ENCODE results near the gene CIZ1. TPM values are rescaled to one million over a fixed set of nuclear protein-coding genes. Genes with fewer than 3 reads are reported as not detected.

CIZ1 gene
- total RNA-seq, 1 experiment from 2014 or later: 111 TPM

DNA sequence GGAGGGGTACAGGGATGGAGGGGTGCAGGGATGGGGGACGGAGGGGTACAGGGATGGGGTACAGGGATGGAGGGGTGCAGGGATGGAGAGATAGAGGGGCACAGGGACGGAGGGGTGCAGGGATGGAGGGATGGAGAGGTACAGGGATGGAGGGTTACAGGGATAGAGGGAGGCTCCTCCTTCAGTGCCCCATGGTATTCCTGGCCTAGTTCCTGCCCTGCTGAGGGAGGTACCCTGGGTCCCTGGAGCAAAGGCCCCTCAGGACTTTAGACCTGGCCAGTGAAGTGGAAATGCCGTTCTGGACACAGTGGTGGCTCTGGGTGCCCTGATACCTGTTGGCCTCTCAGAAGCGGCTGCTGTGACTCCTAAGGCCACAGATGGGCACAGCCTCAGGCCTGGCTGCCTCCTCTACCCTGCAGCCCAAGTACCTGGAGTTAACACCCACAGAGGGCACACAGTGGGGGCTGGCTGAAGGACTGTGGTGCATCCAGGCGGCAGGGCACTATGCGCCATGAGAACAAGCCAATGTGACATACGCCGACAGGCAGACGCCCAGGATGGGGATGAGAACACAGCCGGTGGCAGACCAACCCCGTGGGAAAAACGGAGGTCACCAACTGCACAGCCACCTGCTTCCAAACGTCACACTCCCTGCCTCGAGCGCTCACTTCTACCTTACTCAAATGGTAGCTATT is 72.3 kb downstream of the CIZ1 start:
- intact Hi-C loops (cut with micrococcal nuclease; ENCODE audit: unreplicated experiment): no loop called here
- no peaks in the 10 kb centered on the region for H3K36me3 ChIP-seq (ENCODE audit: control insufficient read depth, insufficient read depth, low read length)
- CTCF ChIA-PET: no interaction called here
- POLR2A ChIA-PET: no interaction called here
- DNase-seq (ENCODE audit: low read depth, low spot score) (no peak), ATAC-seq (peak; percentile 25; the same call in 1 of the 2 replicates)
- no peaks in the 10 kb centered on the region for H3K27me3 ChIP-seq (ENCODE audit: control insufficient read depth, insufficient read depth, low read length)
- no TSS peak for BruUV-seq (replicated peaks)
- no peaks in the 10 kb centered on the region; the same call in 1 of the 2 replicates for H3K4me1 ChIP-seq (ENCODE audit: control insufficient read depth, insufficient read depth, low read length)
- in situ Hi-C loops (cut with HindIII; ENCODE audit: low pct_unique_long_range_greater_than_20kb, low sequenced_read_pairs): no loop called here
- no peaks in the 10 kb centered on the region for H3K9me3 ChIP-seq (ENCODE audit: control insufficient read depth, insufficient read depth, low read depth, low read length)
- H3K4me3 ChIP-seq (ENCODE audit: low read depth in 2 of 2, low read length in 2 of 2): no peak overlapping the region
- TF ChIP-seq, protein P1, sequence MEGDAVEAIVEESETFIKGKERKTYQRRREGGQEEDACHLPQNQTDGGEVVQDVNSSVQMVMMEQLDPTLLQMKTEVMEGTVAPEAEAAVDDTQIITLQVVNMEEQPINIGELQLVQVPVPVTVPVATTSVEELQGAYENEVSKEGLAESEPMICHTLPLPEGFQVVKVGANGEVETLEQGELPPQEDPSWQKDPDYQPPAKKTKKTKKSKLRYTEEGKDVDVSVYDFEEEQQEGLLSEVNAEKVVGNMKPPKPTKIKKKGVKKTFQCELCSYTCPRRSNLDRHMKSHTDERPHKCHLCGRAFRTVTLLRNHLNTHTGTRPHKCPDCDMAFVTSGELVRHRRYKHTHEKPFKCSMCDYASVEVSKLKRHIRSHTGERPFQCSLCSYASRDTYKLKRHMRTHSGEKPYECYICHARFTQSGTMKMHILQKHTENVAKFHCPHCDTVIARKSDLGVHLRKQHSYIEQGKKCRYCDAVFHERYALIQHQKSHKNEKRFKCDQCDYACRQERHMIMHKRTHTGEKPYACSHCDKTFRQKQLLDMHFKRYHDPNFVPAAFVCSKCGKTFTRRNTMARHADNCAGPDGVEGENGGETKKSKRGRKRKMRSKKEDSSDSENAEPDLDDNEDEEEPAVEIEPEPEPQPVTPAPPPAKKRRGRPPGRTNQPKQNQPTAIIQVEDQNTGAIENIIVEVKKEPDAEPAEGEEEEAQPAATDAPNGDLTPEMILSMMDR (IDR thresholded peaks at IDR 0.05): no peak
- TF ChIP-seq TCF7L2 (IDR thresholded peaks at IDR 0.05; ENCODE audit: low read depth, low read length) (no peak), SIN3A (IDR thresholded peaks at IDR 0.05; ENCODE audit: borderline replicate concordance, insufficient read depth, low read depth, low read length) (no peak), POLR2AphosphoS5 (IDR thresholded peaks at IDR 0.05; ENCODE audit: low read depth, low read length) (no peak)
- TF ChIP-seq, protein P2, sequence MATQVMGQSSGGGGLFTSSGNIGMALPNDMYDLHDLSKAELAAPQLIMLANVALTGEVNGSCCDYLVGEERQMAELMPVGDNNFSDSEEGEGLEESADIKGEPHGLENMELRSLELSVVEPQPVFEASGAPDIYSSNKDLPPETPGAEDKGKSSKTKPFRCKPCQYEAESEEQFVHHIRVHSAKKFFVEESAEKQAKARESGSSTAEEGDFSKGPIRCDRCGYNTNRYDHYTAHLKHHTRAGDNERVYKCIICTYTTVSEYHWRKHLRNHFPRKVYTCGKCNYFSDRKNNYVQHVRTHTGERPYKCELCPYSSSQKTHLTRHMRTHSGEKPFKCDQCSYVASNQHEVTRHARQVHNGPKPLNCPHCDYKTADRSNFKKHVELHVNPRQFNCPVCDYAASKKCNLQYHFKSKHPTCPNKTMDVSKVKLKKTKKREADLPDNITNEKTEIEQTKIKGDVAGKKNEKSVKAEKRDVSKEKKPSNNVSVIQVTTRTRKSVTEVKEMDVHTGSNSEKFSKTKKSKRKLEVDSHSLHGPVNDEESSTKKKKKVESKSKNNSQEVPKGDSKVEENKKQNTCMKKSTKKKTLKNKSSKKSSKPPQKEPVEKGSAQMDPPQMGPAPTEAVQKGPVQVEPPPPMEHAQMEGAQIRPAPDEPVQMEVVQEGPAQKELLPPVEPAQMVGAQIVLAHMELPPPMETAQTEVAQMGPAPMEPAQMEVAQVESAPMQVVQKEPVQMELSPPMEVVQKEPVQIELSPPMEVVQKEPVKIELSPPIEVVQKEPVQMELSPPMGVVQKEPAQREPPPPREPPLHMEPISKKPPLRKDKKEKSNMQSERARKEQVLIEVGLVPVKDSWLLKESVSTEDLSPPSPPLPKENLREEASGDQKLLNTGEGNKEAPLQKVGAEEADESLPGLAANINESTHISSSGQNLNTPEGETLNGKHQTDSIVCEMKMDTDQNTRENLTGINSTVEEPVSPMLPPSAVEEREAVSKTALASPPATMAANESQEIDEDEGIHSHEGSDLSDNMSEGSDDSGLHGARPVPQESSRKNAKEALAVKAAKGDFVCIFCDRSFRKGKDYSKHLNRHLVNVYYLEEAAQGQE (IDR thresholded peaks at IDR 0.05; ENCODE audit: insufficient read depth in 1 of 2, low read depth in 2 of 2, low read length in 1 of 2): no peak
- no peak overlapping the region for H3K27ac ChIP-seq (ENCODE audit: low read length)

DNA sequence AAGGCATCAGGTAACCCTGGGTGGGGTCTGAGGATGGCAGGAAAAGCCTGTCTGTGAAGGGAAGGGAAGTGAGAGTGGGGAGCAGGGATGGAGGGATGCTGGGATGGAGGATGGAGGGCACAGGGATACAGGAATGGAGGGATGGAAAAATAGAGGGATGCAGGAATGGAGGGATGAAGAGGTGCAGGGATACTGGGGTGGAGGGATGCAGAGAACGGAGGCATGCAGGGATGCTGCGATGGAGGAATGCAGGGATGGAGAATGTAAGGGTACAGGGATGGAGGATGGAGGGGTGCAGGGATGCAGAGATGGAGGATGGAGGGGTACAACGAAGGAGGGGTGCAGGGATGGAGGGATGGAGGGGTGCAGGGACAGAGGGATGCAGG is 72.9 kb downstream of the CIZ1 start:
- intact Hi-C loops (cut with micrococcal nuclease; ENCODE audit: unreplicated experiment): no loop called here
- Histone ChIP-seq H3K27me3 (ENCODE audit: control insufficient read depth, insufficient read depth, low read length) (no peaks in the 10 kb centered on the region), H3K27ac (ENCODE audit: low read length) (no peak overlapping the region), H3K4me3 (ENCODE audit: low read depth in 2 of 2, low read length in 2 of 2) (no peak overlapping the region), H3K36me3 (ENCODE audit: control insufficient read depth, insufficient read depth, low read length) (no peaks in the 10 kb centered on the region), H3K9me3 (ENCODE audit: control insufficient read depth, insufficient read depth, low read depth, low read length) (no peaks in the 10 kb centered on the region), H3K4me1 (ENCODE audit: control insufficient read depth, insufficient read depth, low read length) (no peaks in the 10 kb centered on the region; the same call in 1 of the 2 replicates)
- DNase-seq (ENCODE audit: low read depth, low spot score): no peak
- ChIA-PET CTCF (interaction anchor here (1.0 kb wide), 1 partner anchor 175 kb away, joined by 3 read pairs; no protein-coding TSS in a partner anchor), POLR2A (no interaction called here)
- ATAC-seq: peak; percentile 7; the same call in 1 of the 2 replicates
- no TSS peak for BruUV-seq (replicated peaks)
- in situ Hi-C loops (cut with HindIII; ENCODE audit: low pct_unique_long_range_greater_than_20kb, low sequenced_read_pairs): no loop called here
- TF ChIP-seq, protein P1 (IDR thresholded peaks at IDR 0.05): no peak
- TF ChIP-seq SIN3A (IDR thresholded peaks at IDR 0.05; ENCODE audit: borderline replicate concordance, insufficient read depth, low read depth, low read length): no peak
- no peak for TF ChIP-seq POLR2AphosphoS5 (IDR thresholded peaks at IDR 0.05; ENCODE audit: low read depth, low read length)
- TF ChIP-seq TCF7L2 (IDR thresholded peaks at IDR 0.05; ENCODE audit: low read depth, low read length): no peak
- TF ChIP-seq, protein P2 (IDR thresholded peaks at IDR 0.05; ENCODE audit: insufficient read depth in 1 of 2, low read depth in 2 of 2, low read length in 1 of 2): no peak
